GM12878 (cell line): Measurements from ENCODE around the gene CA7.

ENCODE experiments used
- BCL3 ChIP-seq: IDR thresholded peaks from 2 replicates; pipeline ENCODE4 v1.6.1; 2011; ENCODE audit warnings: borderline replicate concordance, low read depth, mild to moderate bottlenecking, moderate library complexity, low read length; ENCODE audit not compliant: insufficient read depth, poor library complexity, severe bottlenecking
- BMI1 ChIP-seq: fragments of 450-650 bp; IDR thresholded peaks from 2 replicates; pipeline ENCODE4 v1.6.1; 2016; ENCODE audit warnings: mild to moderate bottlenecking, moderate library complexity, borderline replicate concordance
- CBX3 ChIP-seq: fragments of 200-600 bp; sonication (generic); IDR thresholded peaks from 2 replicates; pipeline ENCODE4 v1.6.1; 2016; ENCODE audit warnings: low read depth, borderline replicate concordance
- CHD2 ChIP-seq: IDR thresholded peaks from 2 replicates; pipeline ENCODE4 v1.6.1; 2011; ENCODE audit warnings: low read depth, low read length, improper control_type of control experiment, borderline replicate concordance
- CREM ChIP-seq: IDR thresholded peaks from 2 replicates; pipeline ENCODE4 v1.6.1; 2014; ENCODE audit warnings: antibody characterized with exemption, low read depth
- CTCF ChIP-seq, 3 experiments: IDR thresholded peaks in 2 of 3; conservative IDR thresholded peaks in 1 of 3; 2 replicates each; pipeline ENCODE4 v1.5.1; 2011; ENCODE audit warnings: low read depth in 3 of 3, low read length in 3 of 3, mild to moderate bottlenecking in 3 of 3, control low read depth in 2 of 3, moderate library complexity in 2 of 3, inconsistent platforms in 1 of 3, mixed read lengths in 1 of 3; ENCODE audit not compliant: control insufficient read depth in 2 of 3, insufficient read depth in 1 of 3; ENCODE audit errors: extremely low read depth in 1 of 3
- FOXM1 ChIP-seq: IDR thresholded peaks from 2 replicates; pipeline ENCODE4 v1.6.1; 2012; ENCODE audit warnings: low read depth, mild to moderate bottlenecking, inconsistent platforms, low read length, moderate library complexity
- POLR2A ChIP-seq: IDR thresholded peaks from 2 replicates; pipeline ENCODE4 v1.6.1; 2011; ENCODE audit warnings: low read depth, mild to moderate bottlenecking, low read length
- POLR2AphosphoS5 ChIP-seq: IDR thresholded peaks from 2 replicates; pipeline ENCODE4 v1.6.1; 2011; ENCODE audit warnings: mild to moderate bottlenecking, low read length, inconsistent platforms
- USF1 ChIP-seq: IDR thresholded peaks from 2 replicates; pipeline ENCODE4 v1.6.1; 2011; ENCODE audit warnings: borderline replicate concordance, low read depth, mild to moderate bottlenecking, moderate library complexity, mixed read lengths, low read length; ENCODE audit not compliant: insufficient read depth; ENCODE audit errors: extremely low read length
- ZBTB33 ChIP-seq: fragments of 450-650 bp; IDR thresholded peaks from 2 replicates; pipeline ENCODE4 v1.6.1; 2017; ENCODE audit warnings: mild to moderate bottlenecking

GRCh38 chr16:66862023-66862520, 17.9 kb downstream of the CA7 start:
- TF ChIP-seq CTCF (IDR thresholded peaks at IDR 0.05 in 2 of 3, conservative IDR thresholded peaks at IDR 0.05 in 1 of 3; ENCODE audit: control insufficient read depth in 2 of 3, extremely low read depth in 1 of 3, insufficient read depth in 1 of 3, low read depth in 3 of 3, low read length in 3 of 3), result no peak
- TF ChIP-seq POLR2A, result no peak
- no peak for TF ChIP-seq BMI1
- no peak for TF ChIP-seq POLR2AphosphoS5
- TF ChIP-seq USF1, result no peak
- no peak for TF ChIP-seq ZBTB33
- TF ChIP-seq CREM, result no peak
- TF ChIP-seq CHD2, result no peak
- TF ChIP-seq FOXM1, result no peak
- TF ChIP-seq BCL3, result no peak
- no peak for TF ChIP-seq CBX3
